Transverse colon (tissue), 4 donors: Measurements from ENCODE around the gene ARSG.

ENCODE experiments used
- CTCF ChIP-seq, 5 experiments: fragments of 200-600 bp in 3 of 5; fragments of 450-650 bp in 2 of 5; sonication (generic) in 3 of 5; IDR thresholded peaks; 1 replicate in 2 of 5; 2 replicates in 3 of 5; pipeline ENCODE4 v1.5.1; 2016 to 2017; ENCODE audit warnings: antibody characterized with exemption in 5 of 5, inconsistent platforms in 3 of 5, mild to moderate bottlenecking in 2 of 5, moderate library complexity in 1 of 5
- EP300 ChIP-seq: sonication (generic); formaldehyde crosslinking; IDR thresholded peaks from one replicate; pipeline ENCODE4 v1.6.1; 2017; ENCODE audit warnings: antibody characterized with exemption, low read depth
- POLR2A ChIP-seq: fragments of 450-650 bp; IDR thresholded peaks from one replicate; pipeline ENCODE4 v1.6.1; 2016; ENCODE audit warnings: antibody characterized with exemption, mild to moderate bottlenecking, moderate library complexity
- POLR2AphosphoS5 ChIP-seq, 3 donors: sonication (generic); formaldehyde crosslinking; IDR thresholded peaks; one replicate each; pipeline ENCODE4 v1.6.1; 2016; ENCODE audit warnings: antibody characterized with exemption in 3 of 3

GRCh38 chr17:68381076-68381900, 90.0 kb downstream of the ARSG start:
- TF ChIP-seq POLR2A (no peak), CTCF (IDR thresholded peaks at IDR 0.05) (no peak), POLR2AphosphoS5 (IDR thresholded peaks at IDR 0.05) (peak in 2 of 3 donors; percentile 6 to 18), EP300 (no peak)
